ENCODE measurements around the gene ANKRD23. TPM values are rescaled to one million over a fixed set of nuclear protein-coding genes. Genes with fewer than 3 reads are reported as not detected.
"Not testable (repeated sequence)": the region's sequence is repeated elsewhere in the genome, so short reads cannot be mapped to it uniquely, and the experiment has no call there.

Gene ANKRD23
- total RNA-seq, 1 donor from 2014 or later: 12.5 TPM

GRCh38 chr2:96798733-96799622 lies 44.8 kb downstream of the ANKRD23 start:
- no peak for DNase-seq (ENCODE audit: low spot score in 2 of 2, unreplicated experiment in 2 of 2)
- no peak overlapping the region for H3K4me3 Mint-ChIP-seq
- no peak overlapping the region for H3K27ac Mint-ChIP-seq
- no peaks in the 10 kb centered on the region for H3K9me3 Mint-ChIP-seq
- TF ChIP-seq CTCF (IDR thresholded peaks at IDR 0.05; ENCODE audit: unreplicated experiment): no peak
- H3K4me1 Mint-ChIP-seq: no peaks in the 10 kb centered on the region
- H3K36me3 Mint-ChIP-seq: peaks cover 4% of the 10 kb centered on the region
- no peaks in the 10 kb centered on the region for H3K27me3 Mint-ChIP-seq (ENCODE audit: low read depth)

GRCh38 chr2:96797066-96797625 lies 46.7 kb downstream of the ANKRD23 start:
- H3K4me3 Mint-ChIP-seq: no peak overlapping the region
- no peak for TF ChIP-seq CTCF (IDR thresholded peaks at IDR 0.05; ENCODE audit: unreplicated experiment)
- peaks cover 4% of the 10 kb centered on the region for H3K36me3 Mint-ChIP-seq
- peaks cover 4% of the 10 kb centered on the region for H3K4me1 Mint-ChIP-seq
- no peak overlapping the region for H3K27ac Mint-ChIP-seq
- H3K27me3 Mint-ChIP-seq (ENCODE audit: low read depth): no peaks in the 10 kb centered on the region
- H3K9me3 Mint-ChIP-seq: no peaks in the 10 kb centered on the region
- no peak for DNase-seq (ENCODE audit: low spot score in 2 of 2, unreplicated experiment in 2 of 2)

- not testable (repeated sequence) for H3K27ac Mint-ChIP-seq; H3K4me3 Mint-ChIP-seq; H3K36me3 Mint-ChIP-seq; H3K4me1 Mint-ChIP-seq; H3K9me3 Mint-ChIP-seq; H3K27me3 Mint-ChIP-seq (ENCODE audit: low read depth); DNase-seq (ENCODE audit: low spot score in 2 of 2, unreplicated experiment in 2 of 2)
Measured at GRCh38 chr2:96796497-96796896, 47.3 kb downstream of the ANKRD23 start.

- H3K36me3 Mint-ChIP-seq: peaks cover 4% of the 10 kb centered on the region
- H3K4me1 Mint-ChIP-seq: peaks cover 4% of the 10 kb centered on the region
- H3K27me3 Mint-ChIP-seq (ENCODE audit: low read depth): no peaks in the 10 kb centered on the region
- H3K4me3 Mint-ChIP-seq: no peak overlapping the region
- H3K27ac Mint-ChIP-seq: no peak overlapping the region
- no peak for DNase-seq (ENCODE audit: low spot score in 2 of 2, unreplicated experiment in 2 of 2)
- no peaks in the 10 kb centered on the region for H3K9me3 Mint-ChIP-seq
- no peak for TF ChIP-seq CTCF (IDR thresholded peaks at IDR 0.05; ENCODE audit: unreplicated experiment)
Measured at GRCh38 chr2:96795076-96795475, 48.7 kb downstream of the ANKRD23 start.

GRCh38 chr2:96792772-96793749 lies 50.8 kb downstream of the ANKRD23 start:
- no peak for DNase-seq (ENCODE audit: low spot score in 2 of 2, unreplicated experiment in 2 of 2)
- Mint-ChIP-seq H3K27ac (no peak overlapping the region), H3K9me3 (no peaks in the 10 kb centered on the region)

More at GRCh38 chr2:96792772-96793749, 50.8 kb downstream of the ANKRD23 start:
- Mint-ChIP-seq H3K4me1 (peaks cover 4% of the 10 kb centered on the region), H3K27me3 (ENCODE audit: low read depth) (no peaks in the 10 kb centered on the region), H3K4me3 (no peak overlapping the region), H3K36me3 (peaks cover 2% of the 10 kb centered on the region)
- TF ChIP-seq CTCF (IDR thresholded peaks at IDR 0.05; ENCODE audit: unreplicated experiment): no peak

Data from mesothelial cell of epicardium (in vitro differentiated cells).